ENCODE results near the gene TXN2.

The TXN2 gene

DNA sequence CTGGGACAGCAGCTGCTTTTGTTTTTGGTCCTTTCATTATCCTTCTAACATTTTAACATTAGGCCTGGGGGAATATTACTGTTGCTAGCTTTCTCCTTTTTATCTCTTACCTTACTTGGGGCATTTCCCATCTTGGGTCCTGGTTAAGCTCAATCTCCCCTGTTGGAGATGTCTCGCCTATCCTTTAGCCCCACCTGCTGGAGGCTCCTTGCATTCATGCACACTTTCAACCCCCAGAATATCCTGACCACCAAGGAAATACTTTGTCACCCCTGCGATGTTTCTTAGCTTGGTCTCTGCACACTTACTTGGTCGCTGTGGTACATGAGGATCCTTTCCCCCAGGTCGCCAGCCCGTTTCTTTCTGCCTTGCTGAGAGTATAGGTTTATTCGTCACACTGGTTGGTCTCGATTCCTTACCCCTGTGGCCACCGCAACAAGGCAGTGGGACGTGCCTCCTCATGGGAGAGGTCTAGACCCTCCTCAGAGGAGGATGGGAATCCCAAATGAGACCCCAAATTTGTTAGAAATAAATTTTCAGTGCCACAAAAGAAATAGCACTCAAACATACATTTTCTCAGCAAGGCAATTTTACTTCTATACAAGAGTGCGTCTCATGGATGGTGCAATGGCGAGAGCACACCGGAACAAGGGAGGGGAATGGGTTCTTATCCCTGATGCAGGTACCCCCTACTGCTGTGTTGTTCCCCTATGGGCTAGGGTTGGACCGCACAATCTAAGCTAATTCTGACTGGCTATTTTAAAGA, 5.4 kb upstream of the TXN2 start:
- DNase-seq (ENCODE audit: low read depth) = peak; percentile 43

GRCh38 chr22:36480941-36481392, 473 bp downstream of the TXN2 start:
- no peak for DNase-seq (ENCODE audit: low read depth)

- no peak for DNase-seq (ENCODE audit: low read depth)
These were observed 2.5 kb downstream of the TXN2 start for GRCh38 chr22:36478966-36479365.

DNA sequence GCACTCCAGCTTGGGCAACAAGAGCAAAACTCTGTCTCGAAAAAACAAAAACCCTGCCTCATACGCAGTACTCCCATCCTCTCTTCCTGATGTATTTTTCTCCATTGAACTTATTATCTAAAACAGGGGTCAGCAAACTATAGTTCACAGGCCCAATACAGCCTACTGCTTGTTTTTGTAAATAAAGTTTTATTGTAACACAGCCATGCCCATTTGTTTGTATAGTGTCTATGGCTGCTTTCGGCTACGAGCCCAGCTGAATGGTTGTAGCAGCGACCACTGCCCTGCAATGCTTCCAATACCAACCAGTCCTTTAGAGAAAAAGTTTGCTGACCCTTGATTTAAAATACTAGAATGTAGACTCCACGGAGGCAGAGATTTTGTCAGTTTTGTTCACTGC, 6.1 kb downstream of the TXN2 start:
- no peak for DNase-seq (ENCODE audit: low read depth)

GRCh38 chr22:36472689-36473088, 8.8 kb downstream of the TXN2 start:
- DNase-seq (ENCODE audit: low read depth) = no peak

DNA sequence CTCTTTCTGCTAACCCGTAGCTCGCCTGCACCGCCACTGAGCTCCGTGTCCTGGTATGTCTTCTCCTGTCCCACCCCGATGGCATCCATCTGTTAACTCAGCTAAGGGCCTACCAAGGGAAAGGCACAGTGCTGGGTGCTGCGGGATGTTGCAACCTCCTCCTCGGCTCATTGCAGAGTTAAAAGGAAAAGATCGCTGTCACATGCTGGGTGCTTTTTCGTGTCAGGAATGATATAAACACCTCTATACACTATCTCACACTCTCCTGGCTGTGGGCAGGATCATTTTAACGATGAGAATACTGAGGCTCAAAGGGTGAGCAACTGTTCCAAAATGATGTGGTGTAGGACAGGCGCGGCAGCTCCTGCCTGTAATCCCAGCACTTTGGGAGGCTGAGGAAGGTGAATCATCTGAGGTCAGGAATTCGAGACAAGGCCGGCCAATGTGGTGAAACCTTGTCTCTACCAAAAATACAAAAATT, 10.1 kb downstream of the TXN2 start:
- DNase-seq (ENCODE audit: low read depth) = no peak

- no peak for DNase-seq (ENCODE audit: low read depth)
These were observed 10.5 kb downstream of the TXN2 start for GRCh38 chr22:36470994-36471331.

DNA sequence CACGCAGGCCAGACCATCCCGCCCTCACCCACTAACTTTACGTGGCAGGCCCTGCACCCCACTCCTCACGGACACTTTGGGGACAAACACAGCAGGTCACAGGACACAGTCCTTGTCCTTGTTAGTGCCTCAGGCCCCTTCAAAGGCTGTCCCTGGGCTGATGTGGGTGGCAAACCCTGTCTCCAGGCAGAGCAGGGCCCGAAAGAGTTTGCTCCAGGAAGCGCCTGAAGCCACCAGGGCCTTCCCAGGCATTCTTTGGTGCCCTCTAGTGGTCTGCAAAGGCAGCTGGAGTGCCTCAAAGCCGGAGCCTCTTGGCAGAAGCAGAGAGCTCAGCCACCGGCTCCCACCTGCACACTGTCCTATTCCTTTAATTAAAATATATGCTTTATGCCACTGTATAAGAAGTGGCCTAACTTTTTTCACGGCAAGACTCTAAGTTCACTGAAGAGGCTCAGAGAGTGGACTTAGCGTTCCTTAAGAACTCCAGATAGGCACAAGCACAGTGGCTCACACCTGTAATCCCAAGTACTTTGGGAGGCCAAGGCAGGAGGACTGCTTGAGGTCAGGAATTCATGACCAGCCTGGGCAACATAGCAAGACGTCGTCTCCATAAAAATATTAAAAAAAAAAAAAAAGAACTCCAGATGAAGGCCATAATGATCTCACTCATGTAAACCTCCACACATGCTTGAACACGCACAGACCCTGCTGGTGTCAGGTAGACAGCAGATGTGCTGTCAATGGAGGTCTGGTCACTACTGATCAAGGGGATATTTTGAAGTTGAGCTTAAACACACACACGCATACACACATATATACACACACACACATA, 11.1 kb downstream of the TXN2 start:
- DNase-seq (ENCODE audit: low read depth) = peak; percentile 76

DNA sequence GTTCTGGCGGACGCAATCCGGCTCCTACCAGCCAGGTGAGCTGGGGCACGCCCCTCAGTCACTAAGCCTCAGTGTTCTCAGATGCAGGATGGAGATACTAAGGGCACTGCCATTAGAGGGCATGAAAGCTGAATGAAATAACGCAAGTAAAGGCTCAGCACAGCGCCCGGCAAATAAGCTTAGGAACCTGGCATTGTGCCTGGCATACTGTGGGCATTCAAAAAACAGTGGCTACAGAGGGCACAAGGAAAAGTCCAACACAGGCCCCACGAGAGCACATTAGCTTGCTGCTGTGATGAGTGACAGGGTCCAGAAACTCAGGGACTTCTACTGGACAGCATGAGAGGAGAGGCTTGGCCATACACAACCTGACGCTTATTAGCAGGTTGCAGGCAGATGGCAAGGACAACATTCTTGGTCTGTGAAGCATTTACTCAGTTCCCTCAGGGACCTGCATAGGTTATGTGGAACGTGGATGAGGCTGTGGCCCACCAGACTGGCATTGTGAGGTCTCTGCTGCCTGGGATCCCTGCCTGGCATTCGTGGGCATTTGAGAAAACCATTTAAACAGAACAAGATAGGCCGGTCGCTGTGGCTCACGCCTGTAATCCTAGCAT, 12.2 kb downstream of the TXN2 start:
- no peak for DNase-seq (ENCODE audit: low read depth)

DNA sequence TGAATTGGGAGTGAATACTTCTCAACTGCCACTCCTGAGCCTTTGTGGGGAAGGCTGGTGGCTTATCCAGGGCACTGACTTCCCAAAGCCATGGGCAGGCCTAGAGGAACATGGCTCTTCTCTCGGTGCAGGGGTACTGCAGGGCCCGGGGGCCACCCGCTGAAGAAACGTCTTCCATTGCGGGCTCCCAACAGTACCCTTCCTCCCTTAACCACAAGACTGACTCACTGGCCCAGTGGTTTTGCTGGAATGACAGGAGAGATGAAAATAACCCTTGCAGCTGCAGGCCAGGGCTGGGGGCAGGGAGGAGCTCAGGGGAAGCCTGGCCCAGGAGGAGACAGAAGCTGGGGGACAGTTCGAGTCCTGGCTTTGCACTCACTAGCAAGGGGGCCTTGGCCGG, 13.5 kb downstream of the TXN2 start:
- no peak for DNase-seq (ENCODE audit: low read depth)

GRCh38 chr22:36467042-36467810, 14.2 kb downstream of the TXN2 start:
- no peak for DNase-seq (ENCODE audit: low read depth)

DNA sequence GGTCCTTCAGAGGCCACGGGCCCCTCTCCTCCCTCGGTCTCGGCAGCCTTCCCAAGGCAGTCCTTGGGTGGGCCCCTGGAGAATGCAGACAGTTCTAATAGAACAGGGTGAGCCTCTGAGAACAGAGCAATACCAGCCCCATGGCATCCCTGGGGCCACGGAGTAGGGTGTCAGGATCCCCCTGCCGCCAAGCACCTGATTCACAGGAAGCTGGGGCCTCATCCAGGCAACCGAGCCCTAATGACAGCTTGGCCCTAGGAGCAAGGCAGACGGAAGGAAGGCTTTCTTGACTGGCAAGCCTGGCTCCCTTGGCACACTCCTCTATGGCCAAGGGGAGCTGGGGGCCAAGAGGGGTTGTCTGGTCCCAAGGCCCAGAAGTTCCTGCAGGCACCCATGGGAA, 15.2 kb downstream of the TXN2 start:
- DNase-seq (ENCODE audit: low read depth) = no peak

GRCh38 chr22:36465232-36466021, 16.0 kb downstream of the TXN2 start:
- DNase-seq (ENCODE audit: low read depth) = no peak

DNA sequence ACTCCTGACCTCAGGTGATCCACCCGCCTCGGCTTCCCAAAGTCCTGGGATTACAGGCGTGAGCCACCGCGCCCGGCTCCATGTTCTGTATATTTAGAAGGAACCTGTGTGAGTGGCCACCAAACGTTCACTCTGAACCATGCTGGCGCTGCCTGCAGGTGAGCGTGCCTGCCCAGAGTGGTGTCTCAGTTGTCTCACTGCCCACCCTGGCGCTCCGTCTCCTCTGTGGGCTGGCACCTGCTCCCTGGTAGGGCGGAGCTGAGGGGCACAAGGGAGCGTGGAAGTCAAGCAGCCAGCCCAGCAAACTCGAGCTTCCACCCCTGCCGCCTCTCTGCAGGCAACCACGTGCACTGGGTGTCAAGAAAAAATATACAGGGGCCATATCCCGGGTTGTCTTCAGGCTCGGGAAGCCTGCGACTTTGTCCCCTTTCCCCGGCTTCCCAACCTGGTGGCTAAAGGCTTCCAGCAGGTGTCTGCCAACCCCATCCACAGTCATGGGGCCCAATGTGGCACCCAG, 16.7 kb downstream of the TXN2 start:
- no peak for DNase-seq (ENCODE audit: low read depth)

- DNase-seq (ENCODE audit: low read depth) = no peak
These were observed 17.7 kb downstream of the TXN2 start for GRCh38 chr22:36463783-36464184.

- no peak for DNase-seq (ENCODE audit: low read depth)
These were observed 19.5 kb downstream of the TXN2 start for GRCh38 chr22:36461665-36462649.

- DNase-seq (ENCODE audit: low read depth) = no peak
These were observed 21.2 kb downstream of the TXN2 start for GRCh38 chr22:36460202-36460601.

DNA sequence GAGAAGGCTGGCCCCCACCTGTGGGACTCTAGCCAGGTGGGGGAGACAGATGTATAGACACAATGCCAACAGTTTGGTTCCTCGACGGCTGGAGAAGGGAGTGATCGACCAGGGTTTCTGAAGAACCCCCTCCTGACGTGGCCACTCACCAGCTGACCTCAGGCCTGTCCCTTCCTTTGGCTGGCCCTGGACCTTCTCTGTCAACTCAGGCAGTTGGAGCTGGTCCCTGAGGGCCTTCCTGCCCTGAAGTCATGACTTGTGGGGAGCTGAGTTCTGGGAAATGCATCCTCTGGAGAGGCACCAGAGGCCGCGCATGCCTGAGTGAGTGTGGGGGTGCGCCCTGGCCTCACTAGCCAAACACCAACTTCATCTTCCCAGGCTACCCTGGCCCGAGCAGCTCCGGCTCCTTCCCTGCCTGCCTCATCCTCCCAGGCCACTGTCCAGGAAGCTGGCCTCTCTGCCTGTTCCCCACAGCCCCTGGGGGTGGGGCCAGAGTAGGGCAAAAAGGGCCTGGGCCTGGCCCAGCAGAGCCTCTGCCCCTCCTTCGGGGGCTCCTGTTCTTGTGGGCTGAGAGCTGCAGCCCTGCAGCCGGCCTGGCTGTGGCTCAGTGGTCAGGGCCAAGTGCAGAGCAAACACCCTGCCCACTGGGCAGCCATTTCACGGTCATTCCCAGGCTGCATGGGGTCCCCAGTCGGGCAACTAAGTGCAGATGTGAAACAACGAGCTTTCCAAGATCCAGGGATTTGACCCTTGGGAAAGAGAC, 23.6 kb downstream of the TXN2 start:
- no peak for DNase-seq (ENCODE audit: low read depth)

GRCh38 chr22:36456464-36456845, 25.0 kb downstream of the TXN2 start:
- no peak for DNase-seq (ENCODE audit: low read depth)

Measured in stimulated activated CD8-positive, alpha-beta memory T cell treated with anti-CD3 and anti-CD28 coated beads, Interleukin-12 subunit alpha, Interleukin-12 subunit beta, amount 100 ng/mL, for 1 hour (primary cell).